Endothelial cell of umbilical vein (primary cell): Measurements from ENCODE around the gene TNFRSF8. TPM values are rescaled to one million over a fixed set of nuclear protein-coding genes. Genes with fewer than 3 reads are reported as not detected.

Experiments
- BruUV-seq: library from RNA; stranded (reverse); fragments of 400-500 nt; replicated peaks from 2 replicates; lab custom pipeline; 2021; lab: Mats Ljungman, UMichigan
- CTCF ChIA-PET: fragments of 300-600, 350-600 bp; sonication (Branson Sonifier 250); formaldehyde crosslinking; loops from one replicate; lab custom pipeline; 2021; ENCODE audit warnings: antibody characterized with exemption, inconsistent platforms; lab: Charles Lee
- POLR2A ChIA-PET: fragments of 300-600, 350-600 bp; sonication (Branson Sonifier 250); formaldehyde crosslinking; loops from one replicate; lab custom pipeline; 2021; ENCODE audit warnings: antibody characterized with exemption, inconsistent platforms; lab: Charles Lee
- DNase-seq: peaks from one replicate; pipeline ENCODE4 v3.0.0-alpha.2; 2011; ENCODE audit warnings: low read depth, low spot score
- FAIRE-seq: peaks from 2 replicates; lab custom pipeline; 2011; peaks lifted over from hg19 to GRCh38; lab: Jason Lieb, UNC
- H2AFZ ChIP-seq: 2 replicates; pipeline ENCODE4 v1.6.0; 2012; ENCODE audit warnings: low read depth, low read length, control low read depth, inconsistent platforms
- H3K27ac ChIP-seq: 2 replicates; pipeline ENCODE4 v1.5.1; 2011; ENCODE audit warnings: low read depth, mild to moderate bottlenecking, control low read depth, low read length, moderate library complexity; ENCODE audit not compliant: insufficient read depth
- H3K27me3 ChIP-seq, 2 experiments: 2 replicates each; pipeline versions ENCODE4 v1.6.0 to v1.6.1; 2011; ENCODE audit warnings: low read length in 2 of 2, mixed read lengths in 1 of 2; ENCODE audit not compliant: control insufficient read depth in 2 of 2, insufficient read depth in 2 of 2
- H3K36me3 ChIP-seq, 2 experiments: 2 replicates in 1 of 2; 3 replicates in 1 of 2; pipeline ENCODE4 v1.5.1; 2011; ENCODE audit warnings: low read length in 2 of 2, mild to moderate bottlenecking in 1 of 2, moderate library complexity in 1 of 2; ENCODE audit not compliant: control insufficient read depth in 2 of 2, insufficient read depth in 2 of 2; ENCODE audit errors: extremely low read depth in 1 of 2
- H3K4me1 ChIP-seq: 3 replicates; pipeline ENCODE4 v1.5.1; 2011; ENCODE audit warnings: mild to moderate bottlenecking, low read length; ENCODE audit not compliant: control insufficient read depth, insufficient read depth; ENCODE audit errors: extremely low read depth
- H3K4me2 ChIP-seq: 2 replicates; pipeline ENCODE4 v1.6.1; 2011; ENCODE audit warnings: low read length, control low read depth, mixed read lengths; ENCODE audit not compliant: insufficient read depth
- H3K4me3 ChIP-seq, 3 experiments: fragments of 200-600 bp in 1 of 3; sonication (generic), shearing (Covaris generic) in 1 of 3; replicated peaks in 1 of 3; 2 replicates each; pipeline ENCODE4 v1.5.1; 2011 to 2016; ENCODE audit warnings: control low read depth in 3 of 3, low read length in 3 of 3, mild to moderate bottlenecking in 2 of 3, inconsistent platforms in 1 of 3, low read depth in 1 of 3, moderate library complexity in 1 of 3; ENCODE audit not compliant: insufficient read depth in 1 of 3
- H3K79me2 ChIP-seq: 2 replicates; pipeline ENCODE4 v1.6.0; 2012; ENCODE audit warnings: low read length, inconsistent platforms; ENCODE audit not compliant: control insufficient read depth, insufficient read depth
- H3K9ac ChIP-seq: replicated peaks from 2 replicates; pipeline ENCODE3; 2011; ENCODE audit warnings: low read length, control low read depth; ENCODE audit not compliant: insufficient read depth; ENCODE audit errors: extremely low read depth
- H3K9me1 ChIP-seq: replicated peaks from 3 replicates; pipeline ENCODE4 v1.6.0; 2011; ENCODE audit warnings: mild to moderate bottlenecking, low read length; ENCODE audit not compliant: control insufficient read depth, insufficient read depth; ENCODE audit errors: extremely low read depth
- H3K9me3 ChIP-seq: replicated peaks from 2 replicates; pipeline ENCODE4 v1.5.1; 2012; ENCODE audit warnings: low read length, inconsistent platforms; ENCODE audit not compliant: control insufficient read depth, insufficient read depth
- H4K20me1 ChIP-seq: replicated peaks from 2 replicates; pipeline ENCODE3; 2011; ENCODE audit warnings: mild to moderate bottlenecking, low read length; ENCODE audit not compliant: control insufficient read depth, insufficient read depth; ENCODE audit errors: extremely low read depth
- EZH2 ChIP-seq: IDR thresholded peaks from 2 replicates; pipeline ENCODE4 v1.6.1; 2012; ENCODE audit warnings: borderline replicate concordance, low read depth, mild to moderate bottlenecking, moderate library complexity, low read length, inconsistent platforms; ENCODE audit not compliant: severe bottlenecking
- FOS ChIP-seq: IDR thresholded peaks from 2 replicates; pipeline ENCODE4 v1.6.1; 2011; ENCODE audit warnings: mild to moderate bottlenecking, low read length, moderate library complexity, borderline replicate concordance; ENCODE audit not compliant: insufficient read depth
- GATA2 ChIP-seq: IDR thresholded peaks from 2 replicates; pipeline ENCODE4 v1.7.0; 2011; ENCODE audit warnings: low read depth, mild to moderate bottlenecking, moderate library complexity, mixed read lengths, low read length; ENCODE audit not compliant: insufficient read length, insufficient read depth
- JUN ChIP-seq: IDR thresholded peaks from 2 replicates; pipeline ENCODE4 v1.6.1; 2011; ENCODE audit warnings: borderline replicate concordance, low read depth; ENCODE audit not compliant: insufficient read length, insufficient read depth
- MAX ChIP-seq: IDR thresholded peaks from 2 replicates; pipeline ENCODE4 v1.6.1; 2011; ENCODE audit not compliant: insufficient read depth, insufficient read length
- MYC ChIP-seq: IDR thresholded peaks from one replicate; pipeline ENCODE4 v1.6.1; 2011; ENCODE audit warnings: mild to moderate bottlenecking, low read depth, low read length
- POLR2A ChIP-seq: IDR thresholded peaks from 2 replicates; pipeline ENCODE4 v1.6.1; 2012; ENCODE audit warnings: low read depth, mild to moderate bottlenecking, control low read depth, low read length
- POLR2AphosphoS5 ChIP-seq: IDR thresholded peaks from 2 replicates; pipeline ENCODE4 v1.6.1; 2012; ENCODE audit warnings: low read depth, mild to moderate bottlenecking, control low read depth, low read length, moderate library complexity; ENCODE audit not compliant: insufficient read depth
- dilution Hi-C: fragments of 300-500 bp; cut with MboI; formaldehyde crosslinking; loops from one replicate; pipeline ENCODE4 v1.15.0; 2019; ENCODE audit warnings: low sequenced_read_pairs; ENCODE audit not compliant: extremely low pct_ligation_motif_present
- intact Hi-C: fragments of 100-400 bp; cut with micrococcal nuclease; formaldehyde crosslinking; loops from one replicate; pipeline ENCODE4 v1.10.0; 2022
- polyA plus RNA-seq, 4 experiments: library from polyadenylated mRNA; depleted of rRNA in 3 of 4; stranded (reverse) in 3 of 4; unstranded in 1 of 4; fragments of >200 nt; gene quantifications; 2 replicates each; pipeline versions ENCODE4 v1.2.1 to v1.2.3, GENCODE V29; 2011 to 2012; ENCODE audit warnings: missing spikeins in 1 of 4
- total RNA-seq: library from RNA; stranded (reverse); gene quantifications from 2 replicates; pipeline ENCODE4 v1.2.3, GENCODE V29; 2021
- TF ChIP-seq, protein P1 (sequence below), 2 donors: IDR thresholded peaks; 1 replicate in 1 of 2; 2 replicates in 1 of 2; pipeline ENCODE4 v1.5.1; 2011; ENCODE audit warnings: low read length in 2 of 2, mild to moderate bottlenecking in 2 of 2, moderate library complexity in 2 of 2, control low read depth in 1 of 2, inconsistent platforms in 1 of 2, low read depth in 1 of 2; ENCODE audit not compliant: insufficient read depth in 1 of 2; ENCODE audit errors: extremely low read depth in 1 of 2

TNFRSF8 gene
- total and polyA plus RNA-seq, 2 donors (not counting 3 experiments of a cell fraction or from before 2014, with no cell fraction given), result 0.47 TPM; not detected in 1

- Histone ChIP-seq H3K27ac (no peak overlapping the region), H3K9me3 (no peaks in the 10 kb centered on the region), H3K27me3 (no peaks in the 10 kb centered on the region), H4K20me1 (no peaks in the 10 kb centered on the region), H3K36me3 (peaks cover 0 to 27% of the 10 kb centered on the region in 2 experiments), H3K9me1 (no peaks in the 10 kb centered on the region), H3K4me2 (no peak overlapping the region), H2AFZ (no peak overlapping the region), H3K4me3 (no peak overlapping the region), H3K79me2 (peaks cover 12% of the 10 kb centered on the region), H3K4me1 (peaks cover 26% of the 10 kb centered on the region), H3K9ac (no peak overlapping the region)
- CTCF ChIA-PET, result interaction anchor here (1.0 to 8.3 kb wide), 4 partner anchors 10 to 69 kb away, joined by 3 to 118 read pairs (median 4); no protein-coding TSS in a partner anchor
- TF ChIP-seq POLR2A (no peak), MAX (no peak), GATA2 (no peak), EZH2 (no peak), FOS (no peak), JUN (no peak), MYC (no peak), POLR2AphosphoS5 (no peak)
- TF ChIP-seq, protein P1, sequence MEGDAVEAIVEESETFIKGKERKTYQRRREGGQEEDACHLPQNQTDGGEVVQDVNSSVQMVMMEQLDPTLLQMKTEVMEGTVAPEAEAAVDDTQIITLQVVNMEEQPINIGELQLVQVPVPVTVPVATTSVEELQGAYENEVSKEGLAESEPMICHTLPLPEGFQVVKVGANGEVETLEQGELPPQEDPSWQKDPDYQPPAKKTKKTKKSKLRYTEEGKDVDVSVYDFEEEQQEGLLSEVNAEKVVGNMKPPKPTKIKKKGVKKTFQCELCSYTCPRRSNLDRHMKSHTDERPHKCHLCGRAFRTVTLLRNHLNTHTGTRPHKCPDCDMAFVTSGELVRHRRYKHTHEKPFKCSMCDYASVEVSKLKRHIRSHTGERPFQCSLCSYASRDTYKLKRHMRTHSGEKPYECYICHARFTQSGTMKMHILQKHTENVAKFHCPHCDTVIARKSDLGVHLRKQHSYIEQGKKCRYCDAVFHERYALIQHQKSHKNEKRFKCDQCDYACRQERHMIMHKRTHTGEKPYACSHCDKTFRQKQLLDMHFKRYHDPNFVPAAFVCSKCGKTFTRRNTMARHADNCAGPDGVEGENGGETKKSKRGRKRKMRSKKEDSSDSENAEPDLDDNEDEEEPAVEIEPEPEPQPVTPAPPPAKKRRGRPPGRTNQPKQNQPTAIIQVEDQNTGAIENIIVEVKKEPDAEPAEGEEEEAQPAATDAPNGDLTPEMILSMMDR (IDR thresholded peaks at IDR 0.05; ENCODE audit: extremely low read depth in 1 of 2, insufficient read depth in 1 of 2, low read depth in 1 of 2, low read length in 2 of 2), result no peak
- no TSS peak for BruUV-seq
- DNase-seq (no peak), FAIRE-seq (no peak)
- POLR2A ChIA-PET, result no interaction called here
- dilution Hi-C loops (no loop called here), intact Hi-C loops (no loop called here)
These were observed 125.0 kb downstream of the TNFRSF8 start for GRCh38 chr1:12188115-12188514.
